ENCODE measurements around the gene HLCS. TPM values are rescaled to one million over a fixed set of nuclear protein-coding genes. Genes with fewer than 3 reads are reported as not detected.

The HLCS gene
- total RNA-seq, 3 donors from 2014 or later, result 19.5 to 26.2 (median 20.3) TPM

DNA sequence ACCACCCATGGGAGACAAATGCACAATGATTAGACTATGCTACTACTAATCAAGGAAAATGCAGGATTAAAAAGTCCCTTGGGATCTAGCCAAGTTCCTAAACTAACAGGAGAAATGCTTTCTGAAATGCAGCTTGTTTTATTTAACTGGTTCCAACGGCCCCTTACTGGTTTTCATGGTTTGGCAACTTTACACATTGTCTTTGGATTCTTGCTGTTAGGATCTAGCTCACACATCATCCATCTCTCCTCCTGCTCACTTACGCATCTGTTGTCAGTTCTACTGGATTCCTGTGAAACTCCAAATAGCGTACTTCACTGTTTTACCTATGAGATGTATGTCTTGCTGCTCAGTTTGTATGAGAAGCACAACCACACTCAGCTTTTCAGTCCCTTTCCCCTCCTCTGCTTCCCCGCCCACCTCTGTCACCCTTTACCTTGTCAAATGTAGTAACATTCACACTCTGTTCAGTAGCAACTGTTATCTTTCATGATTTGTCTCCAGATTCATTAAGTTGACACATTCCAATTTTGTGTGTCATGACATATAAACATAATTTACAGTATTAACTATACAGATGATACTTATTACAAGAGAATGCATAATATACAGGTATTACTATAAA, 137.5 kb downstream of the HLCS start:
- intact Hi-C loops (cut with DNase I; ENCODE audit: low total_unique reads), result no loop called here
- no peaks in the 10 kb centered on the region for H3K36me3 ChIP-seq
- no peak for TF ChIP-seq POLR2A (IDR thresholded peaks at IDR 0.05)
- TF ChIP-seq, protein P1, sequence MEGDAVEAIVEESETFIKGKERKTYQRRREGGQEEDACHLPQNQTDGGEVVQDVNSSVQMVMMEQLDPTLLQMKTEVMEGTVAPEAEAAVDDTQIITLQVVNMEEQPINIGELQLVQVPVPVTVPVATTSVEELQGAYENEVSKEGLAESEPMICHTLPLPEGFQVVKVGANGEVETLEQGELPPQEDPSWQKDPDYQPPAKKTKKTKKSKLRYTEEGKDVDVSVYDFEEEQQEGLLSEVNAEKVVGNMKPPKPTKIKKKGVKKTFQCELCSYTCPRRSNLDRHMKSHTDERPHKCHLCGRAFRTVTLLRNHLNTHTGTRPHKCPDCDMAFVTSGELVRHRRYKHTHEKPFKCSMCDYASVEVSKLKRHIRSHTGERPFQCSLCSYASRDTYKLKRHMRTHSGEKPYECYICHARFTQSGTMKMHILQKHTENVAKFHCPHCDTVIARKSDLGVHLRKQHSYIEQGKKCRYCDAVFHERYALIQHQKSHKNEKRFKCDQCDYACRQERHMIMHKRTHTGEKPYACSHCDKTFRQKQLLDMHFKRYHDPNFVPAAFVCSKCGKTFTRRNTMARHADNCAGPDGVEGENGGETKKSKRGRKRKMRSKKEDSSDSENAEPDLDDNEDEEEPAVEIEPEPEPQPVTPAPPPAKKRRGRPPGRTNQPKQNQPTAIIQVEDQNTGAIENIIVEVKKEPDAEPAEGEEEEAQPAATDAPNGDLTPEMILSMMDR (IDR thresholded peaks at IDR 0.05), result no peak
- TF ChIP-seq POLR2AphosphoS5 (IDR thresholded peaks at IDR 0.05), result no peak
- no peak for DNase-seq (ENCODE audit: low spot score in 2 of 2)
- H3K4me3 ChIP-seq, result no peak overlapping the region
- H3K27me3 ChIP-seq, result no peaks in the 10 kb centered on the region
- no peaks in the 10 kb centered on the region for H3K4me1 ChIP-seq
- H3K9me3 ChIP-seq, result no peaks in the 10 kb centered on the region
- no peak overlapping the region for H3K27ac ChIP-seq

DNA sequence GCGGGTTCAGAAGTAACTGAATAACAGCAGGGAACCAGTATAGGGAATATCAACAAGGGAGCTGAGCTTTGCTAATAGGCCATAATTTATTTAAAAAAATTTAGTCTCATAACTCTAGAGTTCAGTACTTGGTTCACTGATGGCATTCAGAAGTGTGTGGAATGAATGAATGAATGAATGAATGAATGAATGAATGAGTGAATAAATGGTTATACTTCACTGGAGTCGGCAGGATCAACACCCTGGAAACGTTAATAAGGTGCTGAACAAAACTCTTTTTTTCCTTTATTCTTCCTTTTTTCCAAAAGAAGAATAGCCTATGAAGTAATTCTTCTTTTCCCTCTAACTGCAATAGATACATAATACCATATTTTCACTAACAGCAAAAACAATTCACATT, 138.3 kb downstream of the HLCS start:
- H3K9me3 ChIP-seq, result no peaks in the 10 kb centered on the region
- intact Hi-C loops (cut with DNase I; ENCODE audit: low total_unique reads), result no loop called here
- H3K27ac ChIP-seq, result no peak overlapping the region
- no peaks in the 10 kb centered on the region for H3K27me3 ChIP-seq
- H3K36me3 ChIP-seq, result no peaks in the 10 kb centered on the region
- H3K4me1 ChIP-seq, result no peaks in the 10 kb centered on the region
- H3K4me3 ChIP-seq, result no peak overlapping the region
- DNase-seq (ENCODE audit: low spot score in 2 of 2), result no peak
- TF ChIP-seq POLR2A (IDR thresholded peaks at IDR 0.05), result no peak
- no peak for TF ChIP-seq POLR2AphosphoS5 (IDR thresholded peaks at IDR 0.05)
- TF ChIP-seq, protein P1 (IDR thresholded peaks at IDR 0.05), result no peak

DNA sequence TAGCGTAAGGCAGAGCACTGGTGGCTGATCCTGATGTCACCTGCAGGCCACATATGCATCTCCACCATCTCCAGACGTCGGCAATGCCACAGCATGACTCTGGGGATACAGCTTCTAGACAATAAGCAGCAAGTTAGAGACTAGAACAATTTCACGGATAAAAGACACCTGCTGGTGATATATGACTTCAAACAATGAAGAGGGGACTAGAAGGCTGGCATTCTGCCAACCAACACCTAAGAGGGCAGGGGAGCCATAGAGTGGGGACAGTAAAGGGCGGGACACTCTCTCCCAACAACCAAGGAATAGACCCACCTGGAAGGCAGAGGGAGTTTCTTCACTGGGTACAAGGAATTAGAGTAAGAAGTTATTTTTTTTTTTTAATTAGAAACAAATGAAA, 140.8 kb downstream of the HLCS start:
- Histone ChIP-seq H3K4me1 (no peaks in the 10 kb centered on the region), H3K4me3 (no peak overlapping the region), H3K27ac (no peak overlapping the region), H3K27me3 (no peaks in the 10 kb centered on the region), H3K36me3 (no peaks in the 10 kb centered on the region), H3K9me3 (no peaks in the 10 kb centered on the region)
- intact Hi-C loops (cut with DNase I; ENCODE audit: low total_unique reads), result no loop called here
- DNase-seq (ENCODE audit: low spot score in 2 of 2), result no peak
- TF ChIP-seq POLR2A (IDR thresholded peaks at IDR 0.05), result no peak
- no peak for TF ChIP-seq POLR2AphosphoS5 (IDR thresholded peaks at IDR 0.05)
- TF ChIP-seq, protein P1 (IDR thresholded peaks at IDR 0.05), result no peak

DNA sequence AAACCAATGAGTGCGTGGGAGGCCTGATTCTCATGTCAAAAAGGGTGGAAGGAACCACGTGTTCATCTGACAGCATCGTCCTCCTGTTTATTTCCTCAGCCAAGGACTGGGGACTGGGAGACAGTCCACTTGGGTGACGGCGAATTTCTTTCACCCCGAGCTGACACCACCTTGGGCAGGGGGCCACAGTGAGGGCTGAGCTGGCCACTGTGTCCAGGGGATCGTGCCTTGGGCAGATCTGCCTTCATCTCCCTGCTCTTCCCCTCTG, 145.5 kb downstream of the HLCS start:
- TF ChIP-seq POLR2A (IDR thresholded peaks at IDR 0.05) (no peak), POLR2AphosphoS5 (IDR thresholded peaks at IDR 0.05) (no peak)
- TF ChIP-seq, protein P1 (IDR thresholded peaks at IDR 0.05), result no peak
- intact Hi-C loops (cut with DNase I; ENCODE audit: low total_unique reads), result no loop called here
- no peak overlapping the region for H3K27ac ChIP-seq
- H3K27me3 ChIP-seq, result no peaks in the 10 kb centered on the region
- no peaks in the 10 kb centered on the region for H3K4me1 ChIP-seq
- DNase-seq (ENCODE audit: low spot score in 2 of 2), result no peak
- H3K36me3 ChIP-seq, result no peaks in the 10 kb centered on the region
- H3K9me3 ChIP-seq, result no peaks in the 10 kb centered on the region
- no peak overlapping the region for H3K4me3 ChIP-seq

DNA sequence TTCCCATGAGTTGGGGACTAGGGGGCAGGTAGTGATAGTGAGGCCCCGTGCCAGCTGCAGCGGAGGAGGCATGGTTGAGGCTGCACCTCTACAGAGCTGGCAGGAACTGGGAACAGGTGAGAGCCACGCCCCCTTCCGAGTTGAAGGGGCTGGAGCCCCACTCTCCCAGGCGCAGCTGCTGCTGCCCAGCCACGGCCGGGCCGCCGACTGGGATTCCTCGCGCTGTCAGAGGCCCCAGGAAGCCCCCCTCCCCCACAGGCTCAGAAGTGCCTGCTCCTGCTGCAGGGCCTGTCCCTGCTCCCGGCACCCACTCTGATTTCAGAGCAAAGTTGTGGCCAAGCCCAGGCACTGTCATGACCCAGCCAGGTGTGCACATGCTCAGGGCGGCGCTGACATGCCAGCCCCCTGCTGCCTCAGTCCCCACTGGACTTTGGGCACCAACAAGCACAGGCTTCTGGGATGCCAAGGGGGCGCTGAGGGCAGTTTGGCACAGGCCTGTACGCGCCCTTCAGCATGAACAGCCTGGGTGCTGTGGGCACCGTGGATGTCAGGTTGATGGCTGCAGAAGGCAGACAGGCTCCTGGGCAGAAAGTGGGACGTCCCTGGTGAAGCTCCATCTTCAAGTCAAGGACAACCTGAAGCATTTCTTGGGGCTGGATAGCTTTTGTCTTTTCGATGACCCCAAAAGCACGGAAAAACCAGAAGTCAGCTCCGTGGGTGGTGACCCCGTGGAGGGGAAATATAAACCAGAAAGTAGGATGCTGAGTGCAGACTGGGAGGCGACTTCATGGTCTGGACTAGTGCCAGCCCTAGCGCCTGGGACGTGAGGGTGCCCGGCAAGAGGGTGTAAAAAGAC, 146.1 kb downstream of the HLCS start:
- H3K4me1 ChIP-seq, result no peaks in the 10 kb centered on the region
- intact Hi-C loops (cut with DNase I; ENCODE audit: low total_unique reads), result no loop called here

More for the DNA sequence above, 146.1 kb downstream of the HLCS start:
- Histone ChIP-seq H3K36me3 (no peaks in the 10 kb centered on the region), H3K27me3 (no peaks in the 10 kb centered on the region), H3K4me3 (no peak overlapping the region), H3K9me3 (no peaks in the 10 kb centered on the region), H3K27ac (no peak overlapping the region)
- no peak for DNase-seq (ENCODE audit: low spot score in 2 of 2)
- TF ChIP-seq POLR2AphosphoS5 (IDR thresholded peaks at IDR 0.05), result no peak
- TF ChIP-seq, protein P1 (IDR thresholded peaks at IDR 0.05), result no peak
- no peak for TF ChIP-seq POLR2A (IDR thresholded peaks at IDR 0.05)

Measured in breast epithelium (tissue), 4 donors.